K562 (cell line): ENCODE measurements around the gene BBLN. TPM values are rescaled to one million over a fixed set of nuclear protein-coding genes. Genes with fewer than 3 reads are reported as not detected.

Source experiments
- BCOR ChIP-seq: fragments of 450-650 bp; IDR thresholded peaks from 2 replicates; pipeline ENCODE4 v1.6.1; 2016
- CC2D1A ChIP-seq: fragments of 450-650 bp; IDR thresholded peaks from 2 replicates; pipeline ENCODE4 v1.6.1; 2017; ENCODE audit warnings: mild to moderate bottlenecking
- CHAMP1 ChIP-seq: fragments of 450-650 bp; IDR thresholded peaks from 2 replicates; pipeline ENCODE4 v1.6.1; 2016; ENCODE audit warnings: mild to moderate bottlenecking
- CREB5 ChIP-seq: fragments of 250-450 bp; sonication (Bioruptor Pico); IDR thresholded peaks from 2 replicates; pipeline ENCODE4 v1.5.0; 2020; ENCODE audit warnings: mild to moderate bottlenecking
- CSDE1 ChIP-seq, 2 experiments: fragments of 450-650 bp; IDR thresholded peaks; 2 replicates each; pipeline ENCODE4 v1.6.1; 2016; ENCODE audit warnings: mild to moderate bottlenecking in 1 of 2
- CXXC5 ChIP-seq: fragments of 250-450 bp; sonication (Bioruptor Pico); IDR thresholded peaks from 2 replicates; pipeline ENCODE4 v1.8.0; 2022; ENCODE audit warnings: inconsistent platforms, mild to moderate bottlenecking, moderate library complexity
- E2F1 ChIP-seq: sonication (generic); formaldehyde crosslinking; IDR thresholded peaks from 2 replicates; pipeline ENCODE4 v1.8.1; 2023; ENCODE audit warnings: mild to moderate bottlenecking, missing genetic modification reagents, moderate library complexity
- GABPB2 ChIP-seq: fragments of 250-450 bp; sonication (Bioruptor Pico); conservative IDR thresholded peaks from 2 replicates; pipeline ENCODE4 v1.5.1; 2021; ENCODE audit warnings: mild to moderate bottlenecking
- GATAD2A ChIP-seq: fragments of 450-650 bp; IDR thresholded peaks from 2 replicates; pipeline ENCODE4 v1.6.1; 2017
- HMG20B ChIP-seq: fragments of 250-450 bp; sonication (Bioruptor Pico); IDR thresholded peaks from 2 replicates; pipeline ENCODE4 v1.5.0; 2021; ENCODE audit warnings: mild to moderate bottlenecking
- MAFK ChIP-seq: IDR thresholded peaks from 2 replicates; pipeline ENCODE4 v1.6.1; 2011; ENCODE audit warnings: low read length, improper control_type of control experiment
- MYC ChIP-seq, 2 experiments: fragments of 250-450 bp in 1 of 2; sonication (Bioruptor Pico) in 1 of 2; IDR thresholded peaks; 2 replicates each; pipeline versions ENCODE4 v1.5.1 to v1.6.1; 2012 to 2021; ENCODE audit warnings: low read depth in 2 of 2, borderline replicate concordance in 1 of 2, improper control_type of control experiment in 1 of 2, low read length in 1 of 2, mild to moderate bottlenecking in 1 of 2, moderate library complexity in 1 of 2
- POLR2B ChIP-seq: fragments of 450-650 bp; IDR thresholded peaks from 2 replicates; pipeline ENCODE4 v1.6.1; 2018; ENCODE audit warnings: low read depth; ENCODE audit not compliant: partially characterized antibody
- RBM14 ChIP-seq: fragments of 200-400 bp; formaldehyde crosslinking; IDR thresholded peaks from 2 replicates; pipeline ENCODE4 v1.6.1; 2018; ENCODE audit warnings: low read depth, mild to moderate bottlenecking, low read length, moderate library complexity, borderline replicate concordance; ENCODE audit not compliant: insufficient read depth
- RCOR1 ChIP-seq, 2 experiments: IDR thresholded peaks; 2 replicates each; pipeline ENCODE4 v1.6.1; 2012; ENCODE audit warnings: low read depth in 2 of 2, low read length in 2 of 2, borderline replicate concordance in 1 of 2, improper control_type of control experiment in 1 of 2
- RHOXF2B ChIP-seq: fragments of 250-450 bp; sonication (Bioruptor Pico); conservative IDR thresholded peaks from 2 replicates; pipeline ENCODE4 v1.5.1; 2021
- RUNX1 ChIP-seq: sonication (generic); IDR thresholded peaks from 2 replicates; pipeline ENCODE4 v1.6.1; 2016; ENCODE audit warnings: antibody characterized with exemption, low read depth
- SRF ChIP-seq, 2 experiments: fragments of 250-450, 450-650 bp in 1 of 2; sonication (Bioruptor Pico) in 1 of 2; sonication (generic) in 1 of 2; formaldehyde crosslinking; IDR thresholded peaks; 2 replicates each; pipeline versions ENCODE4 v1.5.0 to v1.5.1; 2020 to 2022; ENCODE audit warnings: mild to moderate bottlenecking in 1 of 2, missing genetic modification reagents in 1 of 2
- TCFL5 ChIP-seq: fragments of 250-450 bp; sonication (Bioruptor Pico); conservative IDR thresholded peaks from 2 replicates; pipeline ENCODE4 v1.6.1; 2021; ENCODE audit warnings: mild to moderate bottlenecking, moderate library complexity, matching md5 sums
- TGIF2 ChIP-seq: sonication (generic); formaldehyde crosslinking; IDR thresholded peaks from 2 replicates; pipeline ENCODE4 v1.8.1; 2022; ENCODE audit warnings: mild to moderate bottlenecking, missing genetic modification reagents, moderate library complexity
- TRIM28 ChIP-seq: fragments of 450-650 bp; IDR thresholded peaks from 2 replicates; pipeline ENCODE4 v1.6.1; 2017
- TSC22D4 ChIP-seq: fragments of 450-650 bp; IDR thresholded peaks from 2 replicates; pipeline ENCODE4 v1.6.1; 2016; ENCODE audit warnings: missing genetic modification characterization, missing biosample characterization, control low read depth
- ZC3H11A ChIP-seq: IDR thresholded peaks from 2 replicates; pipeline ENCODE4 v1.6.1; 2012; ENCODE audit warnings: low read depth, low read length, improper control_type of control experiment
- ZNF282 ChIP-seq: sonication (generic); formaldehyde crosslinking; IDR thresholded peaks from 2 replicates; pipeline ENCODE4 v1.8.1; 2023; ENCODE audit warnings: missing genetic modification reagents
- ZNF766 ChIP-seq: fragments of 200-800 bp; sonication (Bioruptor generic); conservative IDR thresholded peaks from 2 replicates; pipeline ENCODE4 v1.6.1; 2016; ENCODE audit warnings: missing genetic modification characterization, missing compliant biosample characterization
- ZNF830 ChIP-seq: fragments of 250-450 bp; sonication (Bioruptor Pico); IDR thresholded peaks from 2 replicates; pipeline ENCODE4 v1.5.0; 2021; ENCODE audit warnings: mild to moderate bottlenecking
- polyA plus RNA-seq, 8 experiments: library from polyadenylated mRNA; depleted of rRNA in 4 of 8; stranded (reverse) in 5 of 8; unstranded in 3 of 8; fragments of >200 nt; fragmentation: Nextera tagmentation in 2 of 8; fragmentation: Illumina TruSeq in 1 of 8; extraction: Ambion mirVana in 2 of 8; extraction: Trizol in 1 of 8; gene quantifications; 2 replicates each; pipeline versions ENCODE4 v1.2.1 to v1.2.3, GENCODE V29; 2011 to 2014; ENCODE audit warnings: inconsistent platforms in 1 of 8, missing spikeins in 1 of 8
- total RNA-seq, 7 experiments: library from RNA; depleted of rRNA in 6 of 7; stranded (reverse); fragments of >200 nt in 6 of 7; fragmentation: Illumina TruSeq in 2 of 7; extraction: Trizol in 2 of 7; gene quantifications; 2 replicates each; pipeline versions ENCODE4 v1.2.1 to v1.2.3, GENCODE V29; 2011 to 2021; ENCODE audit warnings: low replicate concordance in 1 of 7

The BBLN gene
- total and polyA plus RNA-seq, 9 of the 15 experiments (the other 6 are each of a cell fraction or from before 2014, with no cell fraction given), result 4.2 to 331 (median 87.1) TPM

- TF ChIP-seq CREB5 (CRISPR knock-in tag), result no peak
- peak; percentile 39; the same call in 1 of the 2 replicates for TF ChIP-seq E2F1 (CRISPR knock-in tag)
- no peak for TF ChIP-seq HMG20B (CRISPR knock-in tag)
- no peak for TF ChIP-seq CSDE1 (IDR thresholded peaks at IDR 0.05)
- no peak for TF ChIP-seq ZNF830
- TF ChIP-seq MYC (IDR thresholded peaks at IDR 0.05; ENCODE audit: low read depth, low read length), result peak; percentile 68
- TF ChIP-seq MYC (CRISPR knock-in tag; IDR thresholded peaks at IDR 0.05; ENCODE audit: borderline replicate concordance, low read depth), result 0 out of 2 replicates have a peak, but pooled peaks have one; percentile 21
- peak; percentile 42; the same call in 1 of the 2 replicates for TF ChIP-seq CXXC5 (CRISPR knock-in tag)
- TF ChIP-seq RHOXF2B (CRISPR knock-in tag), result no peak
- peak; percentile 28; the same call in 1 of the 2 replicates for TF ChIP-seq BCOR
- TF ChIP-seq ZC3H11A, result no peak
- TF ChIP-seq RUNX1, result no peak
- TF ChIP-seq TCFL5, result no peak
- peak in 1 of 2 experiments; percentile 92; a peak in 2 of 4 replicates for TF ChIP-seq SRF (CRISPR knock-in tag; IDR thresholded peaks at IDR 0.05)
- no peak for TF ChIP-seq CHAMP1
- no peak for TF ChIP-seq ZNF282 (CRISPR knock-in tag)
- TF ChIP-seq TGIF2, result no peak
- 0 out of 2 replicates have a peak, but pooled peaks have one; percentile 72 for TF ChIP-seq TRIM28
- no peak for TF ChIP-seq ZNF766
- no peak for TF ChIP-seq TSC22D4 (tag)
- TF ChIP-seq MAFK, result 0 out of 2 replicates have a peak, but pooled peaks have one; percentile 1
- TF ChIP-seq RBM14, result 0 out of 2 replicates have a peak, but pooled peaks have one; percentile 43
- TF ChIP-seq RCOR1 (IDR thresholded peaks at IDR 0.05; ENCODE audit: borderline replicate concordance in 1 of 2, low read depth in 2 of 2, low read length in 2 of 2), result peak in 1 of 2 experiments; percentile 59; a peak in 2 of 4 replicates
- no peak for TF ChIP-seq GATAD2A
- TF ChIP-seq CC2D1A, result no peak; the same call in 1 of the 2 replicates
- no peak for TF ChIP-seq POLR2B
- TF ChIP-seq GABPB2 (CRISPR knock-in tag), result no peak
Measured at GRCh38 chr9:128150594-128151308, 9.3 kb upstream of the BBLN start (continued).
